Esophagus squamous epithelium (tissue), 5 donors: ENCODE measurements around the gene FA2H. TPM values are rescaled to one million over a fixed set of nuclear protein-coding genes. Genes with fewer than 3 reads are reported as not detected.

Source experiments
- DNase-seq: peaks from one replicate; lab custom pipeline; 2025; lab: John Stamatoyannopoulos, UW
- H3K27ac ChIP-seq, 4 donors: fragments of 200-600 bp; sonication (generic); one replicate each; pipeline ENCODE4 v1.5.1; 2016 to 2019; ENCODE audit warnings: mild to moderate bottlenecking in 1 of 4
- H3K27me3 ChIP-seq, 4 donors: fragments of 200-600 bp; sonication (generic); 1 replicate in 3 of 4; 2 replicates in 1 of 4; pipeline versions ENCODE4 v1.5.1 to v1.6.0; 2017 to 2021; ENCODE audit warnings: antibody characterized with exemption in 1 of 4
- H3K36me3 ChIP-seq, 3 donors: fragments of 200-600 bp; sonication (generic); one replicate each; pipeline ENCODE4 v1.5.1; 2016 to 2019
- H3K4me1 ChIP-seq, 3 donors: fragments of 200-600 bp; sonication (generic); one replicate each; pipeline ENCODE4 v1.5.1; 2017 to 2019
- H3K4me3 ChIP-seq, 4 donors: fragments of 200-600 bp; sonication (generic); 1 replicate in 3 of 4; 2 replicates in 1 of 4; pipeline ENCODE4 v1.5.1; 2016 to 2019; ENCODE audit warnings: mild to moderate bottlenecking in 2 of 4, moderate library complexity in 1 of 4
- H3K9me3 ChIP-seq, 3 donors: fragments of 200-600 bp; sonication (generic); one replicate each; pipeline ENCODE4 v1.5.1; 2016 to 2019
- CTCF ChIP-seq, 6 experiments: fragments of 450-650 bp in 4 of 6; fragments of 200-600 bp in 2 of 6; sonication (generic) in 2 of 6; IDR thresholded peaks; one replicate each; pipeline ENCODE4 v1.5.1; 2016 to 2019; ENCODE audit warnings: antibody characterized with exemption in 6 of 6, mild to moderate bottlenecking in 4 of 6, moderate library complexity in 4 of 6
- POLR2A ChIP-seq, 4 donors: fragments of 450-650 bp; IDR thresholded peaks; one replicate each; pipeline ENCODE4 v1.6.1; 2017; ENCODE audit warnings: antibody characterized with exemption in 4 of 4, mild to moderate bottlenecking in 4 of 4, moderate library complexity in 3 of 4
- WGBS, 2 donors: methylation state at CpG; one replicate each; pipeline ENCODE4 v1.1.5; 2018; 5-methylcytosine and 5-hydroxymethylcytosine counted together
- intact Hi-C: fragments of 100-400 bp; cut with DNase I; formaldehyde crosslinking; loops from one replicate; pipeline ENCODE4 v1.15.0; 2022
- total RNA-seq, 4 donors: library from RNA; depleted of rRNA; stranded (reverse); fragments of >200 nt; gene quantifications; one replicate each; pipeline ENCODE4 v1.1.0, GENCODE V29; 2016
- donor health status: DM: yes; HTN: yes; CAD: no.

The FA2H gene
- total RNA-seq, 4 donors from 2014 or later, result 2.9 to 4.0 (median 3.3) TPM

- no peaks in the 10 kb centered on the region for H3K9me3 ChIP-seq
- H3K27me3 ChIP-seq, result no peaks in the 10 kb centered on the region
- WGBS, 2 donors, result 0% methylated on average over 17 to 23 of the region's 63 CpGs
- H3K4me3 ChIP-seq, result peak within 1 kb of the TSS; percentile 78 to 93 (median 85)
- DNase-seq, result peak; percentile 93
- no peak for TF ChIP-seq CTCF (IDR thresholded peaks at IDR 0.05)
- TF ChIP-seq POLR2A (IDR thresholded peaks at IDR 0.05), result peak in 3 of 4 donors; percentile 39 to 61 (median 42)
- H3K36me3 ChIP-seq, result peaks cover 5 to 37% (median 9%) of the 10 kb centered on the region in 3 donors
- H3K4me1 ChIP-seq, result peaks cover 7 to 45% (median 16%) of the 10 kb centered on the region in 3 donors
- intact Hi-C loops, result no loop called here
- H3K27ac ChIP-seq, result peak within 1 kb of the TSS; percentile 80 to 92 (median 88)
Observed at GRCh38 chr16:74666425-74667254, 108.0 kb downstream of the FA2H start, which contains the start of gene RFWD3. Gene RFWD3, minus strand, starts transcription at chr16:74666877. Its CDS starts 5,428 bp downstream, at chr16:74661449.

- peaks cover 9 to 34% (median 9%) of the 10 kb centered on the region in 3 donors for H3K36me3 ChIP-seq
- 0 to 1% methylated on average over 4 to 7 of the region's 8 CpGs for WGBS, 2 donors
- TF ChIP-seq CTCF (IDR thresholded peaks at IDR 0.05) (no peak), POLR2A (IDR thresholded peaks at IDR 0.05) (no peak)
- no peaks in the 10 kb centered on the region for H3K9me3 ChIP-seq
- H3K27ac ChIP-seq, result peak overlapping the region; percentile 80 to 92 (median 88)
- intact Hi-C loops, result no loop called here
- no peak for DNase-seq
- H3K4me3 ChIP-seq, result peak overlapping the region; percentile 78 to 93 (median 85)
- peaks cover 12 to 51% (median 16%) of the 10 kb centered on the region in 3 donors for H3K4me1 ChIP-seq
- H3K27me3 ChIP-seq, result no peaks in the 10 kb centered on the region
Observed at GRCh38 chr16:74666010-74666421, 108.6 kb downstream of the FA2H start.

Other genes starting within 250 kb of the FA2H start
- gene GLG1, start 167.7 kb downstream of the FA2H start, total RNA-seq, result 10 to 100 TPM; 59.2 to 71.9 (median 60.8) TPM
- 10 to 100 TPM; 10.1 to 35.2 (median 16.7) TPM for gene RFWD3, start 107.9 kb downstream of the FA2H start, total RNA-seq
- 10 to 100 TPM; 12.4 to 33.9 (median 22.1) TPM for gene MLKL, start 74.0 kb downstream of the FA2H start, total RNA-seq
- gene WDR59, start 210.3 kb upstream of the FA2H start, total RNA-seq, result 10 to 100 TPM in 3 of 4 donors, 1 to 10 TPM in 1; 9.8 to 25.1 (median 22.2) TPM
- 10 to 100 TPM; 28.0 to 67.4 (median 33.5) TPM for gene ZNRF1, start 224.2 kb upstream of the FA2H start, total RNA-seq